ENCODE results near the gene SLC25A12.

SLC25A12 gene

DNA sequence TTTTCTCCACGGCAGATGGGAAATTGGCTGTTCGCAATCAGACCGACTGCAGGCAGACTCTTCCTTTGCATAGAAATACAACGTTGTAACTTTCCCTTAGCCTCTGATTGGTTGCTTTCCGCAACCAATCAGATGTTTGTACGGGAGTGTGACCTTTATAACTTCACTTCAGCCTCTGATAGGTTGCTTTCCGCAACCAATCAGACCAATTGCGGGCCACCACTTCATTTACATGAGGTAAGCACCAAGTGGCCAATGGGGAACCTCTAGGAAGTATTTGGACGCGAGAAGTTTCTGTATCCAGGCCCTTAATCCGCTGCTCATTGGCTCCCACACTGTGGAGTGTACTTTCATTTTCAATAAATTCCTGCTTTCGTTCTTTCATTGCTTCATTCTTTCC, 19.1 kb downstream of the SLC25A12 start:
- no peaks in the 10 kb centered on the region for H3K27me3 ChIP-seq
- TF ChIP-seq, protein P1, sequence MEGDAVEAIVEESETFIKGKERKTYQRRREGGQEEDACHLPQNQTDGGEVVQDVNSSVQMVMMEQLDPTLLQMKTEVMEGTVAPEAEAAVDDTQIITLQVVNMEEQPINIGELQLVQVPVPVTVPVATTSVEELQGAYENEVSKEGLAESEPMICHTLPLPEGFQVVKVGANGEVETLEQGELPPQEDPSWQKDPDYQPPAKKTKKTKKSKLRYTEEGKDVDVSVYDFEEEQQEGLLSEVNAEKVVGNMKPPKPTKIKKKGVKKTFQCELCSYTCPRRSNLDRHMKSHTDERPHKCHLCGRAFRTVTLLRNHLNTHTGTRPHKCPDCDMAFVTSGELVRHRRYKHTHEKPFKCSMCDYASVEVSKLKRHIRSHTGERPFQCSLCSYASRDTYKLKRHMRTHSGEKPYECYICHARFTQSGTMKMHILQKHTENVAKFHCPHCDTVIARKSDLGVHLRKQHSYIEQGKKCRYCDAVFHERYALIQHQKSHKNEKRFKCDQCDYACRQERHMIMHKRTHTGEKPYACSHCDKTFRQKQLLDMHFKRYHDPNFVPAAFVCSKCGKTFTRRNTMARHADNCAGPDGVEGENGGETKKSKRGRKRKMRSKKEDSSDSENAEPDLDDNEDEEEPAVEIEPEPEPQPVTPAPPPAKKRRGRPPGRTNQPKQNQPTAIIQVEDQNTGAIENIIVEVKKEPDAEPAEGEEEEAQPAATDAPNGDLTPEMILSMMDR (IDR thresholded peaks at IDR 0.05) = no peak
- H3K4me3 ChIP-seq = no peak overlapping the region
- intact Hi-C loops (cut with DNase I; ENCODE audit: low total_unique reads) = no loop called here
- no peak for DNase-seq
- no peaks in the 10 kb centered on the region for H3K9me3 ChIP-seq
- H3K4me1 ChIP-seq = peaks cover 0 to 38% (median 14%) of the 10 kb centered on the region in 4 donors
- H3K27ac ChIP-seq = no peak overlapping the region
- H3K36me3 ChIP-seq = peaks cover 0 to 5% (median 0%) of the 10 kb centered on the region in 3 donors

DNA sequence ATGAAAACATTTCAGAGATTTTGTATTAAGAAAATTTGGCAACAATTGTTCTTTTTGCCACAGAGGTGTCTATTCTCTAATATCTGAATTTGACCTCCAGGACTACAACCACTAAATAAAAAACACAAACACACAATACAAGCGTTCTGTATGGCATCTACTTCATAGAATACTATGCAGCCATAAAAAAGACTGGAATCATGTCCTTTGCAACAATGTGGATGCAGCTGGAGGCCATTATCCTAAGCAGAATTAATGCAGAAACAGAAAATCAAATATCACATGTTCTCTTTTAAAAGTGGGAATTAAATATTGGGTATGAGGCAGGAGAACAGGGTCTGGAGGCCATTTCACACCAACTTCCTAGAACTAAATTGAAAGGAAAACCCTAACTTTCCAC, 19.5 kb downstream of the SLC25A12 start:
- no peak overlapping the region for H3K4me3 ChIP-seq
- DNase-seq = no peak
- no peak overlapping the region for H3K27ac ChIP-seq
- peaks cover 0 to 5% (median 0%) of the 10 kb centered on the region in 3 donors for H3K36me3 ChIP-seq
- H3K9me3 ChIP-seq = no peaks in the 10 kb centered on the region
- TF ChIP-seq, protein P1 (IDR thresholded peaks at IDR 0.05) = no peak
- no peaks in the 10 kb centered on the region for H3K27me3 ChIP-seq
- intact Hi-C loops (cut with DNase I; ENCODE audit: low total_unique reads) = no loop called here
- H3K4me1 ChIP-seq = peaks cover 0 to 34% (median 12%) of the 10 kb centered on the region in 4 donors

DNA sequence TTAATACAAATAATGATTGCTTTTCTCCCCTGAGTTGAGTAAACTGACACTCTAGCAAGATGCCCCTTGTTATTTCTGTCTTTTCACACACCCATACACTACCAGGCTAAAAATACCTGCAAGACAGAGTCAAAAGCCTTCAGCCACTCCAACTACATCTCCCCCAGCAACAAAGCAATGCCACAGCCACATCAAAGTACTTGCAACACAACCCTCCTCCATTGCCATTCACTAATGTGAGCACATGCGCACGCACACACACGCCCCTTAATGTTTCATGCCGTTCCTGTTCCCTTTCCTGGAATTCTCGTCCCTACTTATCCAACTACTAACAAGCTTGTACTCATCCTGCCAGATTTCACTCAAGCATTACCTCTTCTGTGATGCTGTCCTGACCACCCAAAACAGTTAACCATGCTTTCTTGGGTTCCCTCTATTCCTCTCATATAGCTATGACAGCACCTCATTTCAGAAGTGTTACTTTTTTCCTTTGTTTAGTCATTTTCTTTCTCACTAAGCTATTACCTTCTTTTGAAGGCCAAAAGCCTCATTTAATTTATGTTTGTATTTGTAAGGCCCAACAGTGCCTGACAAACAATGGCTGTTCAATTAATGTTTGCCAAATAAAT, 29.6 kb downstream of the SLC25A12 start:
- H3K4me1 ChIP-seq = no peaks in the 10 kb centered on the region
- no peak for DNase-seq
- H3K36me3 ChIP-seq = peaks cover 0 to 11% (median 4%) of the 10 kb centered on the region in 3 donors
- no peaks in the 10 kb centered on the region for H3K9me3 ChIP-seq
- TF ChIP-seq, protein P1 (IDR thresholded peaks at IDR 0.05) = no peak
- H3K4me3 ChIP-seq = no peak overlapping the region
- no peak overlapping the region for H3K27ac ChIP-seq
- intact Hi-C loops (cut with DNase I; ENCODE audit: low total_unique reads) = no loop called here
- no peaks in the 10 kb centered on the region for H3K27me3 ChIP-seq

DNA sequence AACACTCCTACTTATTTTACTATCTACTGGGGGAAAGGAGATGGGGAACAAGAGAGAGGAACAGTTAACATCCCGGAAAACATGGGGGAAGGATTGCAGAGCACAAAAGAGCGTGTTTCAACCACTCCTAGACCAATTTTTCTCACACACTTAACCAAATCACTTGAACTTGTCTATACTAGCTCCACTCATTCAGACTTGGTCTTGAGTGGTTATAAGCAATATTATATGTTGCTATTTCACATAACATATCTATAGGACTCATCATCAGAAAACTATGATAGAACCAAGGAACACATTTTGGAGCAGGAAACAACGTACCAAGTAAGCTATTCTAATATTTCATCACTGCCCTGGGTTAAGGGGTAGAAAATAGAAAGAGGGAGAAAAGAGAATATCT, 31.5 kb downstream of the SLC25A12 start:
- no peak for DNase-seq
- Histone ChIP-seq H3K9me3 (no peaks in the 10 kb centered on the region), H3K27ac (no peak overlapping the region), H3K4me1 (peaks cover 0 to 14% (median 0%) of the 10 kb centered on the region in 4 donors), H3K4me3 (no peak overlapping the region), H3K27me3 (no peaks in the 10 kb centered on the region), H3K36me3 (peaks cover 0 to 6% (median 0%) of the 10 kb centered on the region in 3 donors)
- intact Hi-C loops (cut with DNase I; ENCODE audit: low total_unique reads) = no loop called here
- TF ChIP-seq, protein P1 (IDR thresholded peaks at IDR 0.05) = no peak

DNA sequence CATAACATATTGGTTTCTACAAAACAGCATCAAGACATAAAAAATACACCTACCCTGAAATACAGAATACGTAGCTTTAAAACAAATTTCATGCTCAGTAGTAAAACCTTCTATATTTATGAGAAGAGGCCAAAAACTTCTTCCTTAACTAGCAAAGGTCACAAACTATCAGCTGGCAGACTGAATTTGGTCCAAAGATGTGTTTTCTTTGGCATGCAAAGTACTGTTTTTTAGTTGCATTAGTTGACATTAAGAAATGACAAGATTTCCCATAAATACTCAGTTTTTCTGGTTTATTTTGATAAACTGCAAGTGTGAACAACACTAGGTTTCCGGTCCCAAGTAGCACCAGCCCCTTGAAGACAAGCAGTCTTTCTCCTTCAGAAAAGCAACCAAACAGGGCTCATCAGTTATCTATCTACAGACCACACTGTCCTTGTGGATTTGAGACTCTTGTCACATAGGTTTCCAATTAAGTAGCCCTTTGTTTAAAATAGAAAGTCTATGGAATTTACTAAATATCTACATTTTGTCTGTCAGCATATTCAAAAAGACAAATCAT, 35.6 kb downstream of the SLC25A12 start:
- Histone ChIP-seq H3K36me3 (peaks cover 0 to 10% (median 8%) of the 10 kb centered on the region in 3 donors), H3K4me1 (peaks cover 0 to 14% (median 0%) of the 10 kb centered on the region in 4 donors), H3K27me3 (no peaks in the 10 kb centered on the region), H3K27ac (no peak overlapping the region), H3K4me3 (no peak overlapping the region), H3K9me3 (no peaks in the 10 kb centered on the region)
- DNase-seq = no peak
- intact Hi-C loops (cut with DNase I; ENCODE audit: low total_unique reads) = no loop called here
- TF ChIP-seq, protein P1 (IDR thresholded peaks at IDR 0.05) = no peak
